GM10248 (cell line): ENCODE data around the gene VSIG1.

Experiments used
- CTCF ChIA-PET: fragments of 300-600 bp; sonication (Branson Sonifier 250); formaldehyde crosslinking; extraction: SDS; loops from one replicate; lab custom pipeline; 2021; ENCODE audit warnings: antibody characterized with exemption; lab: Yijun Ruan, JAX
- POLR2A ChIA-PET: fragments of 350-650 bp; sonication (Branson Sonifier 250); formaldehyde crosslinking; extraction: SDS; loops from one replicate; lab custom pipeline; 2020; ENCODE audit warnings: antibody characterized with exemption; lab: Yijun Ruan, JAX
- DNase-seq: peaks from one replicate; pipeline ENCODE4 v3.0.0; 2012; ENCODE audit errors: extremely low spot score
- TF ChIP-seq, protein P1 (sequence below): IDR thresholded peaks from 2 replicates; pipeline ENCODE4 v1.5.1; 2012; ENCODE audit warnings: mild to moderate bottlenecking, low read depth; ENCODE audit errors: extremely low read depth, missing control alignments, control extremely low read depth

The VSIG1 gene

GRCh38 chrX:108055546-108055945 is 10.7 kb downstream of the VSIG1 start:
- ChIA-PET POLR2A (no interaction called here), CTCF (no interaction called here)
- TF ChIP-seq, protein P1, sequence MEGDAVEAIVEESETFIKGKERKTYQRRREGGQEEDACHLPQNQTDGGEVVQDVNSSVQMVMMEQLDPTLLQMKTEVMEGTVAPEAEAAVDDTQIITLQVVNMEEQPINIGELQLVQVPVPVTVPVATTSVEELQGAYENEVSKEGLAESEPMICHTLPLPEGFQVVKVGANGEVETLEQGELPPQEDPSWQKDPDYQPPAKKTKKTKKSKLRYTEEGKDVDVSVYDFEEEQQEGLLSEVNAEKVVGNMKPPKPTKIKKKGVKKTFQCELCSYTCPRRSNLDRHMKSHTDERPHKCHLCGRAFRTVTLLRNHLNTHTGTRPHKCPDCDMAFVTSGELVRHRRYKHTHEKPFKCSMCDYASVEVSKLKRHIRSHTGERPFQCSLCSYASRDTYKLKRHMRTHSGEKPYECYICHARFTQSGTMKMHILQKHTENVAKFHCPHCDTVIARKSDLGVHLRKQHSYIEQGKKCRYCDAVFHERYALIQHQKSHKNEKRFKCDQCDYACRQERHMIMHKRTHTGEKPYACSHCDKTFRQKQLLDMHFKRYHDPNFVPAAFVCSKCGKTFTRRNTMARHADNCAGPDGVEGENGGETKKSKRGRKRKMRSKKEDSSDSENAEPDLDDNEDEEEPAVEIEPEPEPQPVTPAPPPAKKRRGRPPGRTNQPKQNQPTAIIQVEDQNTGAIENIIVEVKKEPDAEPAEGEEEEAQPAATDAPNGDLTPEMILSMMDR, result no peak
- no peak for DNase-seq

GRCh38 chrX:108059801-108060200 is 14.9 kb downstream of the VSIG1 start:
- DNase-seq, result no peak
- POLR2A ChIA-PET, result no interaction called here
- CTCF ChIA-PET, result interaction anchor here (0.6 to 4.2 kb wide), 4 partner anchors 12 to 42 kb away, joined by 3 to 17 read pairs (median 6); no protein-coding TSS in a partner anchor
- TF ChIP-seq, protein P1, result no peak

DNA sequence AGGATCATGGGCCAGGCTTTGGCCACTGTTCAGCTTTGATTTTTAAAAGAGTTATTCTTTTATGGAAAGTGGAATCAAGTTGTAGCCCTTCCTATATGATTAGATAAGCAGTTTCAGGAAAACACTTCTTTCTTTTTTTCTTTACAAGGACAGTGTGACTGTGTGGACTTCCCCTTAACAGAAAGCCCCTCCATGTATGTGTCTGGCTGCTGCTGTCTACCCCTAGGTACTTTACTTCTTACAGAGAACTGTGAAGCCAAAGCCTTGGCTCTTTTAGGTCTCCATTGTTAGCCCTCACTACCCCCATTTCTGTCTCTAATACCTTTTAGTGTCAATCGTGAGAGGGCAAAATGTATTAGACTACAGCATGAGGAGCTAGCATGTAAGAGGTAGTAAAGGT is 19.1 kb downstream of the VSIG1 start:
- ChIA-PET CTCF (interaction anchor here (2.2 kb wide), 1 partner anchor 43 kb away, joined by 9 read pairs; no protein-coding TSS in a partner anchor), POLR2A (no interaction called here)
- TF ChIP-seq, protein P1, result no peak
- no peak for DNase-seq

- DNase-seq, result no peak
- POLR2A ChIA-PET, result no interaction called here
These were observed 19.7 kb downstream of the VSIG1 start for GRCh38 chrX:108064613-108065012.

GRCh38 chrX:108068121-108068520 is 23.3 kb downstream of the VSIG1 start:
- ChIA-PET CTCF (interaction anchor here (1.4 to 2.3 kb wide), 3 partner anchors 47 to 67 kb away, joined by 3 to 11 read pairs (median 3); no protein-coding TSS in a partner anchor), POLR2A (no interaction called here)
- no peak for DNase-seq
- TF ChIP-seq, protein P1, result no peak

More at GRCh38 chrX:108064613-108065012, 19.7 kb downstream of the VSIG1 start:
- CTCF ChIA-PET, result interaction anchor here (2.2 kb wide), 1 partner anchor 44 kb away, joined by 9 read pairs; no protein-coding TSS in a partner anchor
- TF ChIP-seq, protein P1, result no peak

GRCh38 chrX:108070891-108071290 is 26.0 kb downstream of the VSIG1 start:
- TF ChIP-seq, protein P1, result no peak
- CTCF ChIA-PET, result interaction anchor here (0.9 to 3.8 kb wide), 10 partner anchors 10 to 296 kb away, joined by 3 to 26 read pairs (median 3); partner anchors contain the start of genes ATG4A and PSMD10
- POLR2A ChIA-PET, result no interaction called here
- DNase-seq, result no peak
